A673 (cell line): Measurements from ENCODE around the gene FSTL4.

Source experiments
- EZH2 ChIP-seq: fragments of 200-600 bp; sonication (generic); IDR thresholded peaks from 2 replicates; pipeline ENCODE4 v1.6.1; 2017; ENCODE audit warnings: borderline replicate concordance, low read depth, mild to moderate bottlenecking, mixed read lengths, antibody characterized with exemption, low read length; ENCODE audit not compliant: poor library complexity, severe bottlenecking
- TF ChIP-seq, protein P1 (sequence below): fragments of 300-800, 200-600 bp; sonication (generic); conservative IDR thresholded peaks from 2 replicates; pipeline ENCODE4 v1.5.1; 2017; ENCODE audit warnings: low read depth, mild to moderate bottlenecking, antibody characterized with exemption, low read length, moderate library complexity, mixed read lengths

DNA sequence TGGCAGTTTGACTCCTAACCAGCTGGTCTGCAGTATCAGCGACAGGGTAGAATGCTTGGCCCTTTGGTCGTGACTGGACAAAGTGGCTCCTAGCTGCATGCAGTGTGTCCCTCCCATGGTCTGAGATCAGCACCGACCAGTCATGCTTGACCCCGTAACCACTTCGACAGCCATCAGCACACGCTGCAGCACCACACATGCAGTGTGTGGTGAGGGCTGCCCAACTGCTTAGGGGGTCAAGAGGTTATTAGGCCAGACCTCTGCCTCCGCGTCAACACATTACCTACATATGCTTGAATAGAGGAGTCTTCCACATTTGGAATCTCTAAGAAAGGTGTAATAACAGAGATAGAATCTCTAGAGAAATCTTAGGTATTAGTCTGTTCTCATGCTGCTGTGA, 139.1 kb downstream of the FSTL4 start:
- TF ChIP-seq, protein P1, sequence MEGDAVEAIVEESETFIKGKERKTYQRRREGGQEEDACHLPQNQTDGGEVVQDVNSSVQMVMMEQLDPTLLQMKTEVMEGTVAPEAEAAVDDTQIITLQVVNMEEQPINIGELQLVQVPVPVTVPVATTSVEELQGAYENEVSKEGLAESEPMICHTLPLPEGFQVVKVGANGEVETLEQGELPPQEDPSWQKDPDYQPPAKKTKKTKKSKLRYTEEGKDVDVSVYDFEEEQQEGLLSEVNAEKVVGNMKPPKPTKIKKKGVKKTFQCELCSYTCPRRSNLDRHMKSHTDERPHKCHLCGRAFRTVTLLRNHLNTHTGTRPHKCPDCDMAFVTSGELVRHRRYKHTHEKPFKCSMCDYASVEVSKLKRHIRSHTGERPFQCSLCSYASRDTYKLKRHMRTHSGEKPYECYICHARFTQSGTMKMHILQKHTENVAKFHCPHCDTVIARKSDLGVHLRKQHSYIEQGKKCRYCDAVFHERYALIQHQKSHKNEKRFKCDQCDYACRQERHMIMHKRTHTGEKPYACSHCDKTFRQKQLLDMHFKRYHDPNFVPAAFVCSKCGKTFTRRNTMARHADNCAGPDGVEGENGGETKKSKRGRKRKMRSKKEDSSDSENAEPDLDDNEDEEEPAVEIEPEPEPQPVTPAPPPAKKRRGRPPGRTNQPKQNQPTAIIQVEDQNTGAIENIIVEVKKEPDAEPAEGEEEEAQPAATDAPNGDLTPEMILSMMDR, result no peak
- no peak for TF ChIP-seq EZH2
